PC-3 (cell line): ENCODE data around the gene CAMK2B. TPM values are rescaled to one million over a fixed set of nuclear protein-coding genes. Genes with fewer than 3 reads are reported as not detected.

Experiments
- ATAC-seq: fragments of 200-7000 bp; cut with Tn5 transposase; 2 replicates; pipeline ENCODE4 v1.9.1; 2020; ENCODE audit warnings: mild to moderate bottlenecking, moderate library complexity
- BruUV-seq: library from RNA; stranded (reverse); fragments of 400-500 nt; replicated peaks from 2 replicates; lab custom pipeline; 2021; lab: Mats Ljungman, UMichigan
- CTCF ChIA-PET: fragments of 300-600 bp; sonication (Branson Sonifier 250); formaldehyde crosslinking; loops from one replicate; lab custom pipeline; 2022; ENCODE audit warnings: antibody characterized with exemption; lab: Charles Lee
- POLR2A ChIA-PET: fragments of 300-600 bp; sonication (Branson Sonifier 250); formaldehyde crosslinking; loops from one replicate; lab custom pipeline; 2022; ENCODE audit warnings: antibody characterized with exemption; ENCODE audit not compliant: unreplicated experiment; lab: Charles Lee
- DNase-seq: peaks from one replicate; pipeline ENCODE4 v3.0.0-alpha.2; 2015
- H2AFZ ChIP-seq: fragments of 300-600 bp; sonication (generic); 2 replicates; pipeline ENCODE4 v1.6.0; 2016; ENCODE audit warnings: antibody characterized with exemption, low read length
- H3F3A ChIP-seq: fragments of 300-600 bp; sonication (generic); one replicate; pipeline ENCODE4 v1.6.0; 2017; ENCODE audit warnings: antibody characterized with exemption, low read length, control low read depth, mild to moderate bottlenecking; ENCODE audit not compliant: unreplicated experiment
- H3K27ac ChIP-seq: fragments of 300-600 bp; sonication (generic); 2 replicates; pipeline ENCODE4 v1.5.1; 2016; ENCODE audit warnings: mild to moderate bottlenecking, low read length
- H3K27me3 ChIP-seq: fragments of 300-600 bp; sonication (generic); 2 replicates; pipeline ENCODE4 v1.6.1; 2016; ENCODE audit warnings: low read length, mixed read lengths
- H3K36me3 ChIP-seq: fragments of 300-600 bp; sonication (generic); 2 replicates; pipeline ENCODE4 v1.6.1; 2016; ENCODE audit warnings: low read depth, mixed run types, low read length, mixed read lengths
- H3K4me1 ChIP-seq: fragments of 300-600 bp; sonication (generic); 2 replicates; pipeline ENCODE4 v1.5.1; 2016; ENCODE audit warnings: low read length; ENCODE audit not compliant: insufficient read depth
- H3K4me2 ChIP-seq: fragments of 300-600 bp; sonication (generic); 2 replicates; pipeline ENCODE4 v1.6.0; 2016; ENCODE audit warnings: low read length
- H3K4me3 ChIP-seq: fragments of 300-600 bp; sonication (generic); 2 replicates; pipeline ENCODE4 v1.5.1; 2016; ENCODE audit warnings: mild to moderate bottlenecking, low read length, mixed read lengths
- H3K79me2 ChIP-seq: fragments of 300-600 bp; sonication (generic); 2 replicates; pipeline ENCODE4 v1.6.1; 2017; ENCODE audit warnings: low read length, mixed read lengths
- H3K9ac ChIP-seq: fragments of 300-600 bp; sonication (generic); 2 replicates; pipeline ENCODE4 v1.6.0; 2016; ENCODE audit warnings: mild to moderate bottlenecking, low read length
- H3K9me2 ChIP-seq: fragments of 300-600 bp; sonication (generic); replicated peaks from 2 replicates; pipeline ENCODE4 v1.6.1; 2016; ENCODE audit warnings: mixed run types, low read length, mixed read lengths
- H3K9me3 ChIP-seq: fragments of 300-600 bp; sonication (generic); 2 replicates; pipeline ENCODE4 v1.6.1; 2016; ENCODE audit warnings: low read length, mixed read lengths
- H4K20me1 ChIP-seq: fragments of 300-600 bp; sonication (generic); 2 replicates; pipeline ENCODE4 v1.6.1; 2016; ENCODE audit warnings: low read length, mixed read lengths
- CTCF ChIP-seq: fragments of 300-600 bp; sonication (generic); conservative IDR thresholded peaks from 2 replicates; pipeline ENCODE4 v1.5.1; 2017; ENCODE audit warnings: antibody characterized with exemption, low read depth, mild to moderate bottlenecking, low read length
- EZH2 ChIP-seq: fragments of 300-600 bp; sonication (generic); IDR thresholded peaks from one replicate; pipeline ENCODE4 v1.6.1; 2017; ENCODE audit warnings: antibody characterized with exemption, mild to moderate bottlenecking, low read length; ENCODE audit not compliant: unreplicated experiment
- EZH2phosphoT487 ChIP-seq: fragments of 300-600 bp; sonication (generic); IDR thresholded peaks from 2 replicates; pipeline ENCODE4 v1.6.1; 2018; ENCODE audit warnings: mild to moderate bottlenecking, antibody characterized with exemption, low read length, borderline replicate concordance
- intact Hi-C: fragments of 100-400 bp; cut with micrococcal nuclease; formaldehyde crosslinking; loops from 2 replicates; pipeline ENCODE4 v1.9.0; 2023
- total RNA-seq: library from RNA; depleted of rRNA; stranded (reverse); fragments of >200 nt; gene quantifications from 2 replicates; pipeline ENCODE4 v1.2.3, GENCODE V29; 2014

The CAMK2B gene
- total RNA-seq, 1 experiment from 2014 or later, result 1.2 TPM

GRCh38 chr7:44224974-44225565 is 100.3 kb downstream of the CAMK2B start:
- no peak for TF ChIP-seq EZH2phosphoT487
- no peak for TF ChIP-seq CTCF
- no peak for TF ChIP-seq EZH2
- Histone ChIP-seq H2AFZ (no peak overlapping the region), H3K4me3 (no peak overlapping the region), H3K9me2 (no peaks in the 10 kb centered on the region), H3K4me2 (no peak overlapping the region), H3K36me3 (no peaks in the 10 kb centered on the region), H3K9ac (no peak overlapping the region), H3K27me3 (no peaks in the 10 kb centered on the region), H3K79me2 (no peaks in the 10 kb centered on the region), H3K4me1 (no peaks in the 10 kb centered on the region), H3K27ac (no peak overlapping the region), H3K9me3 (no peaks in the 10 kb centered on the region), H4K20me1 (no peaks in the 10 kb centered on the region), H3F3A (no peaks in the 10 kb centered on the region)
- POLR2A ChIA-PET, result interaction anchor here (0.6 kb wide), 1 partner anchor 339 kb away, joined by 3 read pairs; no protein-coding TSS in a partner anchor
- ATAC-seq (no peak), DNase-seq (no peak)
- BruUV-seq, result no TSS peak
- intact Hi-C loops, result no loop called here
- CTCF ChIA-PET, result no interaction called here

GRCh38 chr7:44224080-44224973 is 101.1 kb downstream of the CAMK2B start:
- no peak overlapping the region for H2AFZ ChIP-seq
- BruUV-seq, result no TSS peak
- ATAC-seq, result no peak
- no peaks in the 10 kb centered on the region for H3K27me3 ChIP-seq
- H3K9ac ChIP-seq, result no peak overlapping the region
- no peaks in the 10 kb centered on the region for H3K4me1 ChIP-seq
- no peak for TF ChIP-seq EZH2phosphoT487
- no peak for TF ChIP-seq EZH2
- TF ChIP-seq CTCF, result no peak
- no peaks in the 10 kb centered on the region for H3K9me3 ChIP-seq
- no peaks in the 10 kb centered on the region for H3K79me2 ChIP-seq
- no peak overlapping the region for H3K4me2 ChIP-seq
- H4K20me1 ChIP-seq, result no peaks in the 10 kb centered on the region
- DNase-seq, result no peak
- no peak overlapping the region for H3K27ac ChIP-seq
- no peaks in the 10 kb centered on the region for H3K36me3 ChIP-seq
- H3K4me3 ChIP-seq, result no peak overlapping the region
- no peaks in the 10 kb centered on the region for H3K9me2 ChIP-seq
- POLR2A ChIA-PET, result no interaction called here
- intact Hi-C loops, result no loop called here
- no peaks in the 10 kb centered on the region for H3F3A ChIP-seq
- CTCF ChIA-PET, result interaction anchor here (1.4 kb wide), 1 partner anchor 16 kb away, joined by 3 read pairs; no protein-coding TSS in a partner anchor
